HFF-Myc (cell line): ENCODE results near the gene PPFIA3.

Experiments
- DNase-seq: peaks from one replicate; pipeline ENCODE4 v3.0.0-alpha.2; 2011; ENCODE audit warnings: low read depth; ENCODE audit errors: extremely low read depth
- H3K4me3 ChIP-seq: replicated peaks from 2 replicates; pipeline ENCODE4 v1.5.1; 2011; ENCODE audit warnings: low read depth, mild to moderate bottlenecking, control low read depth, low read length
- TF ChIP-seq, protein P1 (sequence below): IDR thresholded peaks from 2 replicates; pipeline ENCODE4 v1.5.1; 2012; ENCODE audit warnings: mild to moderate bottlenecking, low read depth, low read length, control low read depth; ENCODE audit errors: missing control alignments

The PPFIA3 gene

DNA sequence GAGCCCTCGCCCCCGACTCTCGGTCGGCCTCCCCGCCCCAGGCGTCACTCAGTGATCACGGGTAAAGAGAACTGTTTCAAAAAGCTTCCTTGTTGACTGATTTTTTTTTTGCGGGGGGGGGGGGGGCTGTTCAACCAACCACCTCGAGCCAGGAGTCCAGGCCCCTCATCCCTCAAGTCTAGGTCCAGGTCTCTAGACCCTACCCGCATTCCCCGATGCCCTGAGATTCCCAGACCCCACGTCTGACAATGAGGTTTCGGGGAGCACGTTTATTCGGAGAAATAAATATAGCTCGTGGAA, 31.6 kb downstream of the PPFIA3 start:
- TF ChIP-seq, protein P1, sequence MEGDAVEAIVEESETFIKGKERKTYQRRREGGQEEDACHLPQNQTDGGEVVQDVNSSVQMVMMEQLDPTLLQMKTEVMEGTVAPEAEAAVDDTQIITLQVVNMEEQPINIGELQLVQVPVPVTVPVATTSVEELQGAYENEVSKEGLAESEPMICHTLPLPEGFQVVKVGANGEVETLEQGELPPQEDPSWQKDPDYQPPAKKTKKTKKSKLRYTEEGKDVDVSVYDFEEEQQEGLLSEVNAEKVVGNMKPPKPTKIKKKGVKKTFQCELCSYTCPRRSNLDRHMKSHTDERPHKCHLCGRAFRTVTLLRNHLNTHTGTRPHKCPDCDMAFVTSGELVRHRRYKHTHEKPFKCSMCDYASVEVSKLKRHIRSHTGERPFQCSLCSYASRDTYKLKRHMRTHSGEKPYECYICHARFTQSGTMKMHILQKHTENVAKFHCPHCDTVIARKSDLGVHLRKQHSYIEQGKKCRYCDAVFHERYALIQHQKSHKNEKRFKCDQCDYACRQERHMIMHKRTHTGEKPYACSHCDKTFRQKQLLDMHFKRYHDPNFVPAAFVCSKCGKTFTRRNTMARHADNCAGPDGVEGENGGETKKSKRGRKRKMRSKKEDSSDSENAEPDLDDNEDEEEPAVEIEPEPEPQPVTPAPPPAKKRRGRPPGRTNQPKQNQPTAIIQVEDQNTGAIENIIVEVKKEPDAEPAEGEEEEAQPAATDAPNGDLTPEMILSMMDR = no peak
- no peak for DNase-seq
- peak overlapping the region; percentile 93 for H3K4me3 ChIP-seq

GRCh38 chr19:49151267-49152118, 32.1 kb downstream of the PPFIA3 start:
- TF ChIP-seq, protein P1 = no peak
- peak overlapping the region; percentile 93 for H3K4me3 ChIP-seq
- DNase-seq = no peak

GRCh38 chr19:49152119-49152550, 32.8 kb downstream of the PPFIA3 start:
- TF ChIP-seq, protein P1 = no peak
- no peak overlapping the region for H3K4me3 ChIP-seq
- no peak for DNase-seq

GRCh38 chr19:49153167-49153809, 33.9 kb downstream of the PPFIA3 start:
- DNase-seq = no peak
- no peak overlapping the region for H3K4me3 ChIP-seq
- TF ChIP-seq, protein P1 = no peak

- no peak for DNase-seq
- TF ChIP-seq, protein P1 = no peak
- H3K4me3 ChIP-seq = no peak overlapping the region
Measured at GRCh38 chr19:49154279-49154678, 34.9 kb downstream of the PPFIA3 start.

GRCh38 chr19:49155005-49155819, 35.9 kb downstream of the PPFIA3 start, which contains the start of gene HRC:
Gene HRC, minus strand, starts transcription at chr19:49155396. Its CDS starts 159 bp downstream, at chr19:49155237.
- H3K4me3 ChIP-seq = no peak within 1 kb of the TSS
- no peak for DNase-seq
- TF ChIP-seq, protein P1 = no peak
